Measurements from ENCODE around the gene SHLD1. TPM values are rescaled to one million over a fixed set of nuclear protein-coding genes. Genes with fewer than 3 reads are reported as not detected.

SHLD1 gene
- total and polyA plus RNA-seq, 2 donors (not counting 3 experiments of a cell fraction or from before 2014, with no cell fraction given), result 4.7 to 6.3 TPM

- no peaks in the 10 kb centered on the region for H3K36me3 ChIP-seq (ENCODE audit: control insufficient read depth in 2 of 2, extremely low read depth in 1 of 2, insufficient read depth in 2 of 2, low read length in 2 of 2)
- FAIRE-seq (no peak), DNase-seq (ENCODE audit: low read depth, low spot score) (no peak)
- ChIA-PET CTCF (interaction anchor here (0.6 to 5.8 kb wide), 68 partner anchors 9 to 291 kb away, joined by 3 to 294 read pairs (median 5); partner anchors contain the start of gene SHLD1), POLR2A (interaction anchor here (0.6 to 0.7 kb wide), 2 partner anchors 16 to 230 kb away, joined by 3 to 4 read pairs; no protein-coding TSS in a partner anchor)
- H2AFZ ChIP-seq (ENCODE audit: low read depth, low read length), result no peak overlapping the region
- H3K9me3 ChIP-seq (replicated peaks; ENCODE audit: control insufficient read depth, insufficient read depth, low read length), result no peaks in the 10 kb centered on the region
- no peaks in the 10 kb centered on the region for H3K27me3 ChIP-seq (ENCODE audit: control insufficient read depth in 2 of 2, insufficient read depth in 2 of 2, low read length in 2 of 2)
- H3K9ac ChIP-seq (replicated peaks; ENCODE audit: extremely low read depth, insufficient read depth, low read length), result no peak overlapping the region
- peaks cover 6% of the 10 kb centered on the region for H3K4me1 ChIP-seq (ENCODE audit: control insufficient read depth, extremely low read depth, insufficient read depth, low read length)
- TF ChIP-seq FOS (IDR thresholded peaks at IDR 0.05; ENCODE audit: borderline replicate concordance, insufficient read depth, low read length), result no peak
- no peak for TF ChIP-seq MYC (IDR thresholded peaks at IDR 0.05; ENCODE audit: low read depth, low read length)
- no peak for TF ChIP-seq POLR2A (IDR thresholded peaks at IDR 0.05; ENCODE audit: low read depth, low read length)
- no peak for TF ChIP-seq CTCF (IDR thresholded peaks at IDR 0.05; ENCODE audit: extremely low read depth in 1 of 2, insufficient read depth in 1 of 2, low read depth in 1 of 2, low read length in 2 of 2)
- TF ChIP-seq GATA2 (IDR thresholded peaks at IDR 0.05; ENCODE audit: insufficient read depth, insufficient read length, low read depth, low read length), result no peak
- TF ChIP-seq POLR2AphosphoS5 (IDR thresholded peaks at IDR 0.05; ENCODE audit: insufficient read depth, low read depth, low read length), result no peak
- TF ChIP-seq, protein P1, sequence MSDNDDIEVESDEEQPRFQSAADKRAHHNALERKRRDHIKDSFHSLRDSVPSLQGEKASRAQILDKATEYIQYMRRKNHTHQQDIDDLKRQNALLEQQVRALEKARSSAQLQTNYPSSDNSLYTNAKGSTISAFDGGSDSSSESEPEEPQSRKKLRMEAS (IDR thresholded peaks at IDR 0.05; ENCODE audit: insufficient read depth, insufficient read length), result no peak
- no peak for TF ChIP-seq JUN (IDR thresholded peaks at IDR 0.05; ENCODE audit: borderline replicate concordance, insufficient read depth, insufficient read length, low read depth)
- no peak for TF ChIP-seq EZH2 (IDR thresholded peaks at IDR 0.05; ENCODE audit: borderline replicate concordance, low read depth, low read length, severe bottlenecking)
- intact Hi-C loops (cut with micrococcal nuclease), result loop anchor here (1.0 to 5.0 kb wide), 6 partner anchors 130 to 290 kb away; no protein-coding TSS in a partner anchor
- H4K20me1 ChIP-seq (replicated peaks; ENCODE audit: control insufficient read depth, extremely low read depth, insufficient read depth, low read length), result no peaks in the 10 kb centered on the region
- no peaks in the 10 kb centered on the region for H3K79me2 ChIP-seq (ENCODE audit: control insufficient read depth, insufficient read depth, low read length)
- no peak overlapping the region for H3K4me3 ChIP-seq (replicated peaks in 1 of 3; ENCODE audit: insufficient read depth in 1 of 3, low read depth in 1 of 3, low read length in 3 of 3)
- BruUV-seq (replicated peaks), result no TSS peak
- no peaks in the 10 kb centered on the region for H3K9me1 ChIP-seq (replicated peaks; ENCODE audit: control insufficient read depth, extremely low read depth, insufficient read depth, low read length)
- dilution Hi-C loops (cut with MboI; ENCODE audit: extremely low pct_ligation_motif_present, low sequenced_read_pairs), result no loop called here
- no peak overlapping the region for H3K4me2 ChIP-seq (ENCODE audit: insufficient read depth, low read length)
- no peak overlapping the region for H3K27ac ChIP-seq (ENCODE audit: insufficient read depth, low read depth, low read length)
Observed at GRCh38 chr20:5787796-5788165, 37.6 kb downstream of the SHLD1 start.
